Spleen (tissue), 3 donors: ENCODE measurements around the gene TMEM200C.
"Not testable (repeated sequence)": the region's sequence is repeated elsewhere in the genome, so short reads cannot be mapped to it uniquely, and the experiment has no call there.

Source experiments
- POLR2A ChIP-seq, 3 donors: fragments of 450-650 bp; IDR thresholded peaks; one replicate each; pipeline ENCODE4 v1.5.1; 2017; ENCODE audit warnings: antibody characterized with exemption in 3 of 3, mild to moderate bottlenecking in 1 of 3
- POLR2AphosphoS5 ChIP-seq, 3 donors: sonication (generic); formaldehyde crosslinking; IDR thresholded peaks; one replicate each; pipeline ENCODE4 v1.5.1; 2017; ENCODE audit warnings: antibody characterized with exemption in 3 of 3

GRCh38 chr18:5862127-5862526 is 33.2 kb downstream of the TMEM200C start:
- not testable (repeated sequence) for TF ChIP-seq POLR2AphosphoS5, POLR2A (IDR thresholded peaks at IDR 0.05)
